Activated CD8-positive, alpha-beta memory T cell treated with anti-CD3 and anti-CD28 coated beads, Interleukin-2, amount 50 U/mL, for 1 hour (primary cell): ENCODE results near the gene RASAL2.
"Not testable (repeated sequence)": the region's sequence is repeated elsewhere in the genome, so short reads cannot be mapped to it uniquely, and the experiment has no call there.

Source experiments
- DNase-seq: peaks from one replicate; pipeline ENCODE4 v3.0.0-alpha.2; 2020; ENCODE audit errors: extremely low read depth

The RASAL2 gene

DNA sequence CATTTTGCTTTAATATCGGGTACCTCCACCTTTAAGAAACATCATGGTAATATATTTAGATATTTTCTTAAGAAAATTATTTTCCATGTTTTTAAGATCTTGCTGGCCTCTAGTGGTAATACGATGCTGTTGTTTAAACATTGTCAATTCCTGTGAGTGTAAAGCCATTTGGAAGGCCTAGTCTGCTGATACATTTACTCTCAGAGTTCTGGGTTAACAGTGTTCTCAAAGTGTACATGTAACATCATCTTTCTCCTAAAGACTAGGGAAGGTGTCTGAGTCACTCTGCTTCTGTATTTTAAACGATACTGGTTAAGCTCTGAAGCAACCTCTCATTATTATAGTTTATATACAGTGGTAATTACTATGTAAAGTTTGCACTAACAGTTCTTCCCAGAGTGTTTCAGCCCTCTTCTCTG lies 189.1 kb downstream of the RASAL2 start:
- no peak for DNase-seq

DNA sequence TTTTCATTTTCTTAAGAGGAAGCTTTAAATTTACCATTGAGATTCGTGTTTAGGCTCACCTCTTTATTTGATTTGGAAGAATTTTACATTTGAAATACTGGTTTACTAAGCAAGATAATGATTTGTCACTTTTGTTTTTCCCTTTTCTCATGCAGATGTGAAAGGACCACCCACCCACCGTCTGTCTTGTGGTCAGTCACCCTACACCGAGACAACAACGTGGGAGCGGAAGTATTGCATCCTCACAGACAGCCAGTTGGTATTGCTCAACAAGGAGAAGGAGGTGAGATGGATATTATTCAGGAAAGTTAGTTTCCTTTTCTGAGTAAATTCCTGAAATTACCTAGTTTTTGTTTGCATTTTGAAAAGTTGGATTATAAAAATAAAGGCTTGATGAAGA lies 189.5 kb downstream of the RASAL2 start:
- DNase-seq: no peak

DNA sequence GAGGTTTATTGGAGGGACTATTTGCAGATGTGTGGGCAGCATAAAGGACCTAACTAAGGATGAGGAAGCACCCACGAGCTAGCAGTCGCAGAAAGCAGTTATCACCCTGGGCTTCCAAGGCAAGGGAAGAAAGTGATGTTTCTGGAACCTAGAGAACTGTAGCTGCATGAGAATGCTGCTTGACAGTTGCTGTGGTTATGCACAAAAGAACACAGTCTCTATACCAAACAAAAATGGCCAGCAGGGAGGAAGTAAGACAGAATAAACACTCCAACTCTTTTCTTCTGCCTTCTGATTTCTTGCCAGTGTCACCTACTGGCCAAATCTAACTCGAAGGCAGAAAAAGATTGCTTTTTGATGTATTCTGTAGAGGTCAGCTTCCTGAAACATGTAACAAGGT lies 190.2 kb downstream of the RASAL2 start:
- no peak for DNase-seq

DNA sequence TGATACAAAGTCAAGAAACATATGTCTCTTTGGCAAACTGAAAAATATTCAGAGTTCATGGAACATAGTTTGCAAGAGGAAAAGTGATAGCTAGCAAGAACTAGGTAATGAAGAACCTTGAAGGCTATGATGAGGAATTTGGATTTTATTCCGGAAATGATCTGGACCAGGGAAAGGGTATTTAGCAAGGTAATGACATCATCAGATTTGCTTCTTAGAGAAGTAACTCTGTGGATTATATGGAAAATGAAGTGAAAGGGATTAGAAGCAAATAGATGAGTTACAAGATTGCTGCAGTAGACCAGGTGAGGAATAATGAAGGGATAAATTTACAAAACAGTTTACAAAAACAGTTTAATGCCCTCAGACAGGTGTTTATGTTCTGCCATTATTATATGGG lies 197.3 kb downstream of the RASAL2 start:
- no peak for DNase-seq

DNA sequence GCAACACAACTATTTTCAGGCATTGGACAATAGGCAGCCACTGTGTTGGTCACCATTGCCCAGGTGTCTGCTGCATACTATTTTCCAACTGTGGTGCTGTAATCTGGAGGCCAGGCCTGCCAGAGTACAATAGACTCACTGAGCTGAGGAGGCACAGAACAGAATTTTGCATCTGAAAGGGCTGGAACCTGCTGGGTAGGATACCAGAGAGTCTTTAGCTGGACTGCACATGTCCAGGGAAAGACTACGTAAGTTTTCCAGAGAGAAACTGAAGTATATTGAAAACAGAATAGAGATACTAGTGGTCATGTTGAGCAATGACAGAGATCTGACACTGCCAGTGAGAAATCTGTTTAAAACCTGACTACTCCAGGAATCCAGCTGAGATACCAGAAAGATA lies 200.8 kb downstream of the RASAL2 start:
- DNase-seq: no peak

DNA sequence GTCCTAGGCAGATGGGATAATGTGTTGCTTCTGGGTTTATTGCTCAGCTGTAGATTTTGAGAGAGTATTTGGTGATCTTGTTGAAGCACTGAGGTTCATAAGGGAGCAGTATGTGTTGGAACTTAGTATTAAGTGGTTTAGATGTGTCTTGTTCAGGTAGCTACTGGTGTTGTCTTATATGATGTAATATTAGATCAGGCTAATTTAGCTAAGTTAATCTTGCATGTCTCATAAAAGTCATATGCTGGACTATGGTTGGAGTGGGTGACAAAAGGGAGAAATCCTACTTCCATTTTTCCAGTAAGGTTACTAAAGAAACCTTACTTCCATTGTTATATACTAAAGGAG lies 206.4 kb downstream of the RASAL2 start:
- DNase-seq: no peak

DNA sequence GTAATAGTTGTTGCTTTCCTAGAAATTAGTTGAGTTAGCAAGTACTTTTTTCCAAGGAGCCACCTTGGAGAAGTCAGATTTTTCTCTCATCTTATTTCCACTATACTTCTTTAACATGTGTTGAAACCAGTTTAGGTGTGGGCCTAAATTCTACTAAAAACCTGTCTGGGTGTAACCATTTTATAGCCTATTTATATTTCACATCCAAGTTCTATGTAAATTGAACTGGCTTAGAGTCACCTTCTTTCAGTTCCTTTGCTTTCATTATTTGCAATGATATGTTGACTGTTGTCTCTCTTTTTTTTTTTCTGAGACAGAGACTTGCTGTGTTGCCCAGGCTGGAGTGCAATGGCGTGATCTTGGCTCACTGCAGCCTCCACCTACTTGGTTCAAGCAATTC lies 207.2 kb downstream of the RASAL2 start:
- DNase-seq: no peak

DNA sequence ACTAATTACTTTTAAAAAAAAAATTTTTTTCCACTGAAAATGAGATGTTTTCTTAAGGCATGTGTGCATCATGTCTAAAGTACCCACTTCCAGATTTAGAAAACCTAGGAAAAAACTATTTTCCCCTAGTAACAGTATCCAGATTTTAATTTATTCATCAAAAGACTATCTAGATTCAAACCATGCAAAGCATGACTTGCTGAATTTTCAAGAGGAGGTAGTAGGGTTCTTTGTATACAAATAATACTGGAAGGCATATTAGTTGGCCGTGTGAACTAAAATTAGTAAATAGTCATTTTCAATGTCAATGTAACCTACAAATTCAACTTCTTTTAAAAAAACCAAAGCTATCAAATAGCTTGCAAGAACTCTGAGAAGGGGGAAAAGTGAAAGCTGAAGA lies 213.4 kb downstream of the RASAL2 start:
- no peak for DNase-seq

DNA sequence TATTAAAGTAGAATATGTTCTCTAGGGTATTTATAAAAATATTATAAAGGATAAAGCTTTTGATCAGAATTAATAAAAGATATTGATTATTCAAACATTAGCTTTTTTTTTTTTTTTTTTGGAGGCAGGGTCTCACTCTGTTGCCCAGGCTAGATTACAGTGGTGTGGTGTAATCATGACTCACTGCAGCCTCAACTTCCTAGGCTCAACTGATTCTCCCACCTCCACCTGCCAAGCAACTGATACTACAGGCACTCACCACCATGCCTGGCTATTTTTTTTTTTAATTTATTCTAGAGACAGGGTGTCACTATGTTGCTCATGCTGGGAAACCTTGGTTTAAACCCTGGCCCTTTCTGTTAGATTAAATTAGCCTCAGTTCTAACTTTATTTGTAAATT lies 214.5 kb downstream of the RASAL2 start:
- DNase-seq: no peak

DNA sequence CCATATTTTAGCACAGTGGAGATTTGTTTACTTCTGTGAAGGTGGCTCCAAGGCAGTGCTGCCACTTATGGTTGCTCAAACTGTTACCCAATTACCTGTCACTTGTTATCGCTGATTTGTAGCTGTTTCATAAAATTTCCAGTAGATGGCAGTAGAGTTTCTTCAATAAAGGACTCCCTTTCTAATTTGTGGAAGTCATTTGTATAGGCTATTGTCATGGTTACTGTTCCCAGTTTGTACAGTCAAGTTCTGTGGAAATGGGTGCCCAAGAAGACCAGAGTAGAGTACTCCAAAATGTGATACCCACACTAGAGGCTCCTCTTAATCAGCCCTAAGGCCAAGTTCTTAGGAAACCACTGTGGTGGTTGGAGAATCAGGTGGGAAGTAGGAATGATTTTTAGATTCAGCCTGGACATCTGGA lies 216.8 kb downstream of the RASAL2 start:
- no peak for DNase-seq

DNA sequence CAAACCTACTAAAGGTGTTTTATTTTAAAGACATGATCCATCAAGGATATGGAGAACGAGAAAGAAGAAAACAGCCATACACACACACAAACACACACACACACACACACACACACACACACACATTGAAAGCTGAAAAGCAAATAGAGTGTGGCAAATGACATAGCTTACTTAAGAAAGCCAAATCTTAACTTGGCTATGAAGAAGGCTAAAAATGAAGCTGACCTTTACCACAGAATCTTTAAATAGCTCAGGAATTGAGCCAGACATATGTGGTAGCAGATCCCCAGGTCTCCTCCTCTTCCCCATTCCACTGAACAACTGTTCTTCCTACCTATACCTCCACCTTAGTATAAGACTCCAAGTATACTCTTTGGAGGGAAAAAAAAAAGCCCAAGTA lies 217.3 kb downstream of the RASAL2 start:
- no peak for DNase-seq

DNA sequence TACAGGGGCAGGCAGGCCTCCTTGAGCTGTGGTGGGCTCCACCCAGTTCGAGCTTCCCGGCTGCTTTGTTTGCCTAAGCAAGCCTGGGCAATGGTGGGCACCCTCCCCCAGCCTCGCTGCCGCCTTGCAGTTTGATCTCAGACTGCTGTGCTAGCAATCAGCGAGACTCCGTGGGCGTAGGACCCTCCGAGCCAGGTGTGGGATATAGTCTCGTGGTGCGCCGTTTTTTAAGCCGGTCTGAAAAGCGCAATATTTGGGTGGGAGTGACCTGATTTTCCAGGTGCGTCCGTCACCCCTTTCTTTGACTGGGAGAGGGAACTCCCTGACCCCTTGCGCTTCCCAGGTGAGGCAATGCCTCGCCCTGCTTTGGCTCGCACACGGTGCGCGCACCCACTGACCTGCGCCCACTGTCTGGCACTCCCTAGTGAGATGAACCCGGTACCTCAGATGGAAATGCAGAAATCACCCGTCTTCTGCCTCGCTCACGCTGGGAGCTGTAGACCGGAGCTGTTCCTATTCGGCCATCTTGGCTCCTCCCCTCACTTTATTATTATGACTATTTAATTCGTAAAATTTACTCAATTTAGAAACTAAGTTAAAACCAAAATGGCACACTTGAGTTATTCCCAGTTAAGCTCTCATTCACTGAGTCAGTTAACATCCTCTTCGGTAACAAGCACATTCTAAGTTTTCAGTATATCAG lies 226.5 kb downstream of the RASAL2 start:
- DNase-seq: not testable (repeated sequence)

DNA sequence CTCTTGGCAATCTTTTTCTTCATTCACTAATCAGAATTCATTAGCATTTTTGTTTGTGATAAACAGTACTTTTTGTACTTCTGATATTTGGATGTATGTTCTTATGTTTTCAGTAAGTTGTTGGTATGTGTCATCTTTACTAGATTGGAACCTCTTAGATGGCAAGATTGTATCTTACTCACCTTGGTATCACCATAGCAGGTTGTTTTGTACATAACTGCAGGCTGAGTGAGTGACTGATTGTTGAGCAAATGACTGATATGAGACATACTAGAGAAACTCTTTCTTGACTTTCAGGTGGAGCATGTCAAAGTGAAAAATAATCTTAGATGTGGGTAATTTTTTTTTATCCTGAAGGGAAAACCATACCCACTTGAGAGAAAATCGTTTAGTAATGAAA lies 229.2 kb downstream of the RASAL2 start:
- no peak for DNase-seq

DNA sequence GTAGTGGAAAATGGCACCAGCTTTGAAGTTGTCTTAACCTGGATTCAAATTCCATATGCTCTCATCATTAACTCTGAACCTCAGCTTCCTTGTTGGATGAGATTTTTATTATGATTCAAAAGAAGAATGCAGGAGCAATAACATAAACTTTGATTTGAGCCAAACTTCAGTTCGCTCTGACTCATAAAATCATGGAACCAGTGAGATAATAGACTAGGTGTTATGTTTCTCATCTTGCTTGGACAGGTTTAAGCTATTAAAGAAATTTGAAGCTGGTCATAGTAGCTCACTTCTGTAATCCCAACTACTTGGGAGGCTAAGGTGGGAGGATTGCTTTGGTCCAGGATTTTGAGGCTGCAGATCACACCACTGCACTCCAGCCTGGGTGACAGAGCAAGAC lies 230.1 kb downstream of the RASAL2 start:
- no peak for DNase-seq

DNA sequence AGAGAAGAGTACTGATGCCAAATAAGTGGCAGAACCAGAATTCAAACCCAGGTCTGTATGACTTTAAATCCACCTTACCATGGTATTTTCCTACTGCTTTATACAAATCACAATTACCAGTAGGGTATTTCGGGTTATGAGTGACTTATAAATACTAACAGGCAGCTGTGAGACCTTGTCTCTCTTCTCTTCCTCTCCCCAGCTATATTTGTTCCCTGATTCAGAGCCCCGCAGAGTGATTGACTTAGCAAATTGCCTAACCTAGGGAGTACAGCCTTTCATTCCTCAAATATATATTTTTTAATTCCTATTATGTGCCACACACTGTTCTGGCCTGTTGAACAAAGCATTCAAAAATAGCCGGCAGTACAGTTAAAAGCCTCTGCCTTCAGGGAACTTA lies 234.8 kb downstream of the RASAL2 start:
- no peak for DNase-seq

DNA sequence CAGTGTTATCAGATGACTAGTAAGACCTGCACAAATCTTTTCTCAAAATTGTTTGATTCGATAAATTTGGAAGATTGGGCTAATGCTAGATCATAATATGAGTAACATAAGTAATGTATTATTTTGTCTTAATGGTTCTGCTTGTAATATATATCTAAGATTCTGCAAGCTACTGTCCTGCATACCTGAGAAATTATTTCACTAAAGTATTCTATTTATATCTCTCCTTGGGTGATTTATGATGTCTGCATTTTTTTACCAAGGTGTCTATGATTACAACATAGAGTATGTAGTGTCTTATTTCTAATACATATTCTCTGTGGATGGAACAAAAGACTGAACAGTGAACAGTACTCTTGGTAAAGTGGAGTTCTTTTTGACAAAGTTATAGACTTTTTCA lies 236.2 kb downstream of the RASAL2 start:
- DNase-seq: no peak

DNA sequence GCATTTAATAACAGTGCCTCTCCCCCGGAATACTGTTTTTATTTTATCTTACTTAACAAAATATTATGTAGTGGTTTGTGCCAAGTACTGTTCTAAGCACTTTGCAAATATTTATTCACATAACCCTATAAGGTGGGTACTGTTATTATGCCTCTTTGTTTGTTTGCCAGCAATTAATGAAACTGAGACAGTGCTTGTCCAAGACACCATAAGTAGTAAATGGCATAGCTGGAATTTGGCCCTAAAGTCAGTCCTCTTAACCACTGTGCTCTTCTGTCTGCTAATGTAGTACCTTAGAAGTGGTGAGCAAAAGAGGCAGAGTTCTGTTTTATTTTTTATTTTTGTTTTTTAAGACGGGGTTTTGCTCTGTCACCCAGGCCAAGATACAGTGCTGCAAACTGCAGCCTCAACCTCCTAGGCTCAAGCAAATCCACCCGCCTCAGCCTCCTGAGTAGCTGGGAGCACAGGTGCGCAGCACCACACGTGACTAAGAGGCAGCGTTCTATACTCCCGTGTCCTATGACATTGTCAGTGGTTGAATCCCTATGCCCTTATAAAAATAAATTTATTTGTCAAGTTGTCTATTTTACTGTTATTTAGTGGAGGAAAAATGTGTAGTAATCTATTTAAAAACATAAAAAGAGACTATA lies 237.1 kb downstream of the RASAL2 start:
- no peak for DNase-seq

DNA sequence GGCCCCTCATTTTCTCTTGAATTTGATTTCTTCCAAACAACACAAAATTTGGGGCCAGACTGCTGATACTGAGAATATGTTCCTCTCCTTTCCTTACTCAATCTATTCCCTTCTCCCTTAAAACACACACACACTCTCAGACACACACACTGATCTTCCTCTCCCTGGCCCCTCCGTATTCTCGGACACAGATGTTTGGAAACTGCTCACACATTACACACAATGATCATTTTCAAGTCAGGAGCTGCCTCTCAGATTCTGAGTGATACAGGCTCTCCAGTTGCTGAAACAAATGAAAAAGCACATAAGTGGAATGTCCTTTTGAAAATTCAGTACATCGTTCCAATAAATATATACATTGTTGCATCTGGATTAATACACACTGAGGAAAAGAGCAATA lies 241.5 kb downstream of the RASAL2 start:
- no peak for DNase-seq

DNA sequence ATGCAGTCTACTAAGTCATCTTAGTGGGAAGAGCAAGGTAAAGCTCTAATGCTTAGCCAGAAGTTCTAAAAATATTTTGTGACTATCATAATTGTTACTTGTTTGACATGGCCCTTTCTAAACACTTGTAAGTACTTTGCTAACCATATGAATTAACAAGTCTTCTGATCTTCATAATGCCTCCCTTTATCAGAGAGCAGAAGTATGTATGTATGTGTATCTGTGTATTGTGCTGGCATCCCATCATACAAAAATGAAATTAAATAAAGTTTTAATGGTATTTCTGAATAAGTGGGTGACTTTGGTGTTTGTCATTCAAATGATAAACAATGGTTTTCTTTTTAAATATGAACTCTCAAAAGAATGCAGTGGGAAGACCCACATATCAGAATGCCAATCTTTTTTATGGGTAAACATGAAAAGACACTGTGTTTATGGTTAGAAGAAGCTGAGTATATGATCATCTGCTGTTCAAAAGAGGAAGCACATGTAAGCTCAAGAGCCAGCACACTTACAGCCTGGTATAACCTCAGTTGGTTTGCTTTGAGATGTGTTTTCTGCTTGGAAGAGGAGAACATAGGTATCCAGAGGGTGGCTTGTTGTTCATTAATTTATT lies 243.3 kb downstream of the RASAL2 start:
- DNase-seq: no peak

DNA sequence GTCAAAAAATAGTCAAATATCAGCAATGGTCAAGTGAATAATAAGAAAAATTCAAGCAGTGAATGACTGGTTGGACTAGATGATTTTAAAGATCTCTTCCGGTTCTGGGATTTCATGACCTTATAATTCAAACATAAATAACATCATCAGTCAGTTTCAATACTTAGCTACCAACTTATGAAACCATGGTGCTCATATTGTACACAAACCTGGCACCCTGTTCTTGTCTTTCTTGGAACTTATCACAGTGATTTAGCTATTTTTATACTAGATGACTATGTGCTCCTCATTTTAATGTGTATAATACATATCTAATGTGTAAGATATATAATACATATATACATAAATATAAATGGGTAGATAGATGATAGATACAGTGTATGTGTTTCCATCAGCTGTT lies 245.9 kb downstream of the RASAL2 start:
- DNase-seq: no peak

DNA sequence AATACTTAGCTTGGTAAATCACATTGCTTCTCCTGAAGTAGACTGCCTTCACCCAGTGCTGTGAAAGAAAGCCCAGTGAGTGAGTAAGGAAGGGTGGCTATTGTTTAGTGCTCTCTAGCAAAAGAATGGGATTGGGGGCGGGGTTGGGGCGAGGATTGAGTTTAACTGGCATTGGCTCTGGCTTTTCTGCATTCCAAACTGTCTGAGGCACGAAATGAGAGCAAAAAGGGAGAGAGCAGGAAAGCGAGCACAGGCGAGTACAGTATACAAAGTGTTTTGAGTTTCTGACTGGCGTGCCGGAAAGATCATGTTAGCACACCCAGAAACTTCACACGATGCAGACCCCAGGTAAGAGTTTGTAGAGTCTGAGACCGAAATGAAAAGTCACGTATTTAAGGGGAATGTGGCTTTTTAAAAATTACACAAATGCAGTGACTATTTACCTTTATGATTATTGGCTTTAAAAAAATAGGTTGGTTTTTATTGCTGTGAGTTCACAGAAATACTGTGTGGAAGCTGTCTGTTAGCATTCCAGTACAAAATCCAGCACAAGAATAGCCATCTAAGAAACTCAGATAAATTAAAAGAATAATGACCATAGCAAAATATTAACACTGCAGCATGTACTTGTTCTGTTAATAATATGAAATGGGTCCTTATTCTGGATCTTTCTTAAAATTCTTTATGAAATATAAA lies 247.5 kb downstream of the RASAL2 start:
- DNase-seq: no peak

DNA sequence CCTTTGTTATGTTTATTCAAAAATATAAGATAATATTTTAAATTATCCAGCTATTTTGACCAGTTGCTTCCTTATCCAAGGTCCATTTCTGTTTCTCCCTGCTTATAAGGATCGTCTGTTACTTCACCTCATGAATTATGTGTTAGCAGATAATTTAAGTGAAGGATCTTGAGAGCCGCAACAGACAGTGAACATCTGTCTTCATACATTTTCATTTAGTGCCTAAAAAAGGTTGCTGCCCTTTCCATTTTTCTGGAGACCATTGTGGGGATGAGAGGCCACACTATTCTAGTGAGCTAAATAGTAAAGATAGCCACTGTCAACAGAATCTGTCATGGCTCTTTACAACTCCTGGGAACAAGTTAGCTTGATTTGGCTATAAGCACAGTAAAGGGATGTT lies 248.8 kb downstream of the RASAL2 start:
- no peak for DNase-seq

DNA sequence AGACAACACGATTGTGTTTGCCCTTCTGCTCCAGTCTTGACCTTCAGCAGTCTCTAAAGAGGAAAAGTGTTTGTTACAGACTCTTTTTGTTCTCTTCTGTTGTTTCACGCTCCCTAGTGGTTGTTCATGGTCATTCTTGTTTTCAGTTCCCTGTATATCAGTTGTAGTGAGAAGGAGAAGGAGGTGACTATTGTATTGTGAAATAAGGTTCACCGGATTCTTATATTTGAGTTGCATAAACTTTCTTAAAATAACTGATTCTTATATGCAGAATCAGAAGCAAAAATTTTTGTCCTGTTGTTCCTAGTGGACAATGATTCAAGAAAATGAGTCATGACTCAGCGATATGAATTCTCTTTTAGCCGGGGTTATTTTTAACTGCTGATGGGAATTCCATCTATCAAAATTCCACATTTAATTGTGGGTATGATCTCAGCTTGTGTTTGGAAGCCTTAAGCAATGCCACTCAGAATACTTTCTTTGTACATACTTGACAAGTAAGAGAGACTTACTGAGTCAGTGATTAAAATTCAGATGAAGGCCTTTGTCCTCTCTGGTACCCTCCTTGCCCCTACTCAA lies 250.7 kb downstream of the RASAL2 start:
- DNase-seq: no peak
